AG09319 (cell line): ENCODE results near the gene HOXA11.

Source experiments
- DNase-seq: peaks from one replicate; pipeline ENCODE4 v3.0.0-alpha.2; 2010; ENCODE audit warnings: low read depth; ENCODE audit errors: extremely low read depth
- TF ChIP-seq, protein P1 (sequence below): IDR thresholded peaks from 2 replicates; pipeline ENCODE4 v1.5.1; 2011; ENCODE audit warnings: low read depth, mild to moderate bottlenecking, inconsistent platforms, low read length, moderate library complexity

The HOXA11 gene

DNA sequence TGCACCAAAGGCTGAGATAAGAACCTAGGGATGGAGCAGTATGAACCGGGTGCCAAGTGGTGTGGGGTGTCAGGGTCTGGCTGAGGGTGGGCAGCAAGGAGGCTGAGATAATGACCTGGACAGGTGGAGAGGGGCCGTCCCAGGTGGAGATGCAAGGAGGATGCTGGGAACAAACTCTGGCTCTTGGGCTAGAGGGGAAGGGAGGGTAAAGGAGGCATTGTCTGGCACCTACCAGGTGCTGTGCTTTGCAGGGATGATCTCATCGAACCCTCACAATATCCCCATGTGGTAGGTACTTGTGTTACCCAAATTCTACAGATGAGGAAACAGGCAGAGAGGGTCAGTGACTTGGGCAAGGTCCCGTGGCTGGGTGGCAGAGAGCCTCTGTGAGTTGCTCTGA, 34.8 kb upstream of the HOXA11 start:
- DNase-seq, result no peak
- TF ChIP-seq, protein P1, sequence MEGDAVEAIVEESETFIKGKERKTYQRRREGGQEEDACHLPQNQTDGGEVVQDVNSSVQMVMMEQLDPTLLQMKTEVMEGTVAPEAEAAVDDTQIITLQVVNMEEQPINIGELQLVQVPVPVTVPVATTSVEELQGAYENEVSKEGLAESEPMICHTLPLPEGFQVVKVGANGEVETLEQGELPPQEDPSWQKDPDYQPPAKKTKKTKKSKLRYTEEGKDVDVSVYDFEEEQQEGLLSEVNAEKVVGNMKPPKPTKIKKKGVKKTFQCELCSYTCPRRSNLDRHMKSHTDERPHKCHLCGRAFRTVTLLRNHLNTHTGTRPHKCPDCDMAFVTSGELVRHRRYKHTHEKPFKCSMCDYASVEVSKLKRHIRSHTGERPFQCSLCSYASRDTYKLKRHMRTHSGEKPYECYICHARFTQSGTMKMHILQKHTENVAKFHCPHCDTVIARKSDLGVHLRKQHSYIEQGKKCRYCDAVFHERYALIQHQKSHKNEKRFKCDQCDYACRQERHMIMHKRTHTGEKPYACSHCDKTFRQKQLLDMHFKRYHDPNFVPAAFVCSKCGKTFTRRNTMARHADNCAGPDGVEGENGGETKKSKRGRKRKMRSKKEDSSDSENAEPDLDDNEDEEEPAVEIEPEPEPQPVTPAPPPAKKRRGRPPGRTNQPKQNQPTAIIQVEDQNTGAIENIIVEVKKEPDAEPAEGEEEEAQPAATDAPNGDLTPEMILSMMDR, result no peak

DNA sequence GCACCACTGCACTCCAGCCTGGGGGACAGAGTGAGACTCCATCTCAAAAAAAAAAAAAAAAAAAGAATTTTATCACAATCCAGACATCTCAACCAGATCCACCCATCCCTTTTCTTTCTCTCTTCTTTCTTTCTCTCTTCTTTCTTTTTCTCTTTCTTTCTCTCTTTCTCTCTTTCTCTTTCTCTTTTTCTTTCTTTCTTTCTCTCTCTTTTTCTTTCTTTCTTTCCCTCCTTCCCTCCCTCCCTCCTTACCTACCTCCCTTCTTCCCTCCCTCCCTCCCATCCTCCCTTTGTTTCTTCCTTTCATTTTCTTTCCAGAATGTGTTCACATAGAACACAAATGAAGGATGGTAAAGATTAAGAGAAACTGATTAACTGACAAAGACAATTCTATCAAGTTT, 32.9 kb upstream of the HOXA11 start:
- TF ChIP-seq, protein P1, result no peak
- no peak for DNase-seq

DNA sequence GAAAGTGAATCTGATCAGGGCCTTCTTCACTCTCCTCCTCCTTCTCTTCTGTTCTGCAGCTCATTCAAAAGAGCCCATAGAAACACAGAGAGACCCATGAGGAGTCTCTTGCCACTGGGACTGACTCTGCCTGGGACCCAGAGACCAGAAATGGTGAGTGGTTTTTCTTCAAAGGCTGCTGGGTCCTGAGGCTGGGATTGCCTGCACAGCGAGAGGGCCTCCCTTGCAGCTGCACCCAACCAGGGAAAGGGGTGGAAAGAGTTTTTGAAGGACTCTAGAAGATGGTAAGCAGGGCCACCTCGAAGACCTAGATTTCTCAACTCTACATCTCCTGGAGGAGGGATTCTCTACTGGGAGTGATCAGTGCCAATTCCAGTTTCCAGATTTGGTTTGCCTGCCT, 30.3 kb upstream of the HOXA11 start:
- TF ChIP-seq, protein P1, result no peak
- no peak for DNase-seq

DNA sequence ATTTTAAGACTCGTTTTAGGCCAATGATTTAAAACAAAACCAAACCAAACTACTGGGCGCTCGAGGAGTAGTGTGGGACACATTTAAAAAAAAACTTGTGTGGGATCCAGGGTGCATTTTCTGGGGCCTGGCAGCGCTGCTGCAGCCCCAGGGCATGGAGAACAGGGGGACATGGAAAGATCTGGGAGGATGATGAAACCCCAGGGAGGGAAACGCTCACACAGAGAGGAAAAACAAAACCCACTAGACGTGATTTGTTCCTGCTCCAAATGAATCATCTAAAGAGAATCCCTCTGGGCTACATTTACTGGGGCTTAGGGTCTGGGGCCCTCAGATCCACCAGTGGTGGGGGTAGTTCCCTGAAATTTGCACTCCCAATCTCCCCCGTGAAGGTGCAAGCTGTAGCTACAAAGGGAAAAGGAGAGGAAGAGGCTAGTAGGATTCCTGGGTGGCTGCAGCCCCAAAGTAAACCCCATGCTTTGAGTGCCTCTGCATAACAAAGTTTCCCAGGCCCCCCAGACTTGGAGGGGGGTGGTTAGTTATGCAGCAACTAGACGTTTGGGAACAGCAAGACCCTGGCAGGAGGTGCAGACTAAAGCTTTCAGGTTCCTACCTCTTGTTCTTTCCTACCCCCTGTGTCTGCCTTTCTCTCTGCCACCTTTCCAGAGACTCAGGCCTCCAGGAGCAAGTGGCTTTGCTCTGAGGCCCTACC, 29.4 kb upstream of the HOXA11 start:
- TF ChIP-seq, protein P1, result no peak
- no peak for DNase-seq

DNA sequence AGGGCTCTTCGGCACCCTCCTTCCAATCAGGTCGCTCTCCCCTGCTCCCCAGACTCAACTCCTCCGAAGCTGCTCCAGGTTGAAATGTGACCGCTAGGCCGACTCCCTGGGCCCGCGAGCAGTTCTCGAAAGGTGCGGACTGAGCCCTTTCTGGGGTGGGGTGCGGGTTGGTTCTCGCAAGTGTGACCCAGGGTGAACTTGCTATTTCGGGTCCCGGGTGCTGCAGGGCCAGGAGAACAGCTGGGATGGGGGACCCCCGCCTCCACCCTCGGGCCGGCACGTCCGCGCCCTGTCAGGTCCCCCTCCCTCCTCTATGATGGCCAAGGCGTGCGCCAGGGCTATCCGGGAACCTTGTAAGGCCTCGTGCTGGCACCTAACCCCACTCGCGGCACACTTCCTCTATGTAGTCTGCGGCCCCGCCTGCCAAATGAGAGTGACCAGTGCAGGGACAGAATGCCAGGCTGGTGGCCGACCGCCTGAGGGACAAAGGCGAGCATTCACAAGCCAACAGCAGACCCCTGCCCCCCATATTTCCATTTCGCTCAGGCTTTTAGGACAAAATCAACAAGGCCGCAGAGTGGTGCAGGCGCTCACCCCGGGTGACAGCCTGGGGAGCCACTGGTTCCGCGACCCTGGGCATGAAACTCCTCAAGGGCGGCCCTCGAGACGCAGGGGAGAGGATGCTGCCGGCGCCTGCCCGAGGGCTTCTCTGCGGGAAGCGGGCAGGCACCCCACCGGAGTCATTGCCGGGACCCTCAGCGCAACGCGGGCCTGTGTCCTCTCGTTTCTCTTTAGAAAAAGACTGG, 28.6 kb upstream of the HOXA11 start:
- TF ChIP-seq, protein P1, result no peak
- no peak for DNase-seq

DNA sequence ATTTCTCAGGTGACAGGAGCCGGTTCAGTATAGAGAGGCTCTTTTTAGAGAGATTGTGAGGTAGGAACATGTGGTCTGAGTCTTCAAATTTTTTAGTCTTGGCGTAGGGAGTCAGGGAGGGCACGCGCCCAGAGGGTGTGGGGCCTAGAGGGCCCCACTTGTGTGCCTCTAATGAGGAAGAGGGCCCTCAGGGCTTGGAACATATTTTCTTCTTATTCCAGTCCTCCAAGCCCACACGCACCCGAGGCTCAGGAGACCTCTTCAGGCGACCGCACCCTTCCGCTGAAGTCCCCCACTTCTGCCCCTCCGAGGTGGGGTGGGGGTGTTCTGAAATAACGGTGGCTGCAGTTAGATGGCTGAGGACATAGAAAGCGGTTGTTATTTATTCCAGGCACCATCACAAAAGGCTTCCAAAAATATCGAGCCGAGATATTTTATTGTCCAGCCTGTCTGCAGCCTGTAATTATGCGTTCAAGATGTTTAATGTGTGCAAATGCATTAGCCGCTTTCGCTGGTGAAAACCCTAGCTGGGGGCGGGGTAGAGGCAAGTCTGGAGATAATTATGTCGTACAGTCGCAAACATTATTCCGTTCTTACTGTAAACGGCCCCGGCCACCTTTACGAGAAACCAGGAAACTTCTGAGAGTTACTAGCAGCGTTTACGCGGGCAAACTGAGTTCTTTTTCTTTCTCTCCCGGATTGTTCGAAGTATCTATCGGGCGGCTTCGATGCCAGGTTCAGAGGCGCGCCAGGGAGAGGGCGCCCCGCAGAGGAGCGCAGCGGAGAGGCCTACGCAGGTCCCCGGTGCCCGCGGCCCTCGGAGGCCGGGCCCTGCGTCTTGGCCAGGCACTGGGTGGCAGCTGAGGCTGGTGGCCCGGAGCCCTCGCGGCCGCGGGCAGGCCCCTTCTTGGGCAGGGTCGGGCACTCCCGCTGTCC, 27.7 kb upstream of the HOXA11 start:
- DNase-seq, result no peak
- TF ChIP-seq, protein P1, result no peak
